ENCODE data around the gene CMC4. TPM values are rescaled to one million over a fixed set of nuclear protein-coding genes. Genes with fewer than 3 reads are reported as not detected.

The CMC4 gene
- total and polyA plus RNA-seq, 2 of the 4 experiments (the other 2 are of a cell fraction): 6.4 to 8.4 TPM

GRCh38 chrX:155069414-155069813, 1.5 kb downstream of the CMC4 start:
- Histone ChIP-seq H3K56ac (ENCODE audit: extremely low read depth, insufficient read depth, low read length) (no peak overlapping the region), H3K23ac (ENCODE audit: low read depth, low read length) (no peak overlapping the region), H3K4me2 (ENCODE audit: low read depth, low read length) (peak overlapping the region; percentile 94; the same call in 1 of the 2 replicates), H2BK5ac (ENCODE audit: low read depth, low read length, poor library complexity, severe bottlenecking) (no peak overlapping the region), H2BK15ac (ENCODE audit: low read depth, low read length) (no peak overlapping the region), H3K4ac (ENCODE audit: low read depth, low read length) (no peak overlapping the region), H3K27me3 (ENCODE audit: control insufficient read depth, insufficient read depth, low read length) (no peaks in the 10 kb centered on the region), H2AFZ (replicated peaks; ENCODE audit: low read length, poor library complexity) (no peak overlapping the region), H3K4me1 (ENCODE audit: control insufficient read depth, insufficient read depth, low read length) (peaks cover 6% of the 10 kb centered on the region), H4K91ac (ENCODE audit: insufficient read depth, low read depth, low read length) (no peak overlapping the region), H3K9me1 (ENCODE audit: insufficient read depth, low read length) (no peaks in the 10 kb centered on the region), H2AK5ac (ENCODE audit: low read depth, low read length) (no peak overlapping the region), H2AK9ac (replicated peaks; ENCODE audit: low read depth, low read length, poor library complexity) (no peak overlapping the region), H3K9me3 (ENCODE audit: control insufficient read depth, insufficient read depth, low read length) (no peaks in the 10 kb centered on the region), H3K27ac (ENCODE audit: insufficient read depth, low read length) (no peak overlapping the region), H4K20me1 (ENCODE audit: insufficient read depth, low read length) (no peaks in the 10 kb centered on the region), H3K36me3 (ENCODE audit: control insufficient read depth, insufficient read depth, low read length) (no peaks in the 10 kb centered on the region), H2BK120ac (ENCODE audit: low read depth, low read length) (no peak overlapping the region), H4K5ac (ENCODE audit: low read depth, low read length) (no peak overlapping the region), H4K8ac (ENCODE audit: low read depth in 2 of 2, low read length in 2 of 2) (no peak overlapping the region), H3K9ac (ENCODE audit: low read depth, low read length) (no peak overlapping the region), H2BK20ac (ENCODE audit: low read depth, low read length) (no peak overlapping the region), H3K14ac (replicated peaks; ENCODE audit: low read depth, low read length) (no peak overlapping the region), H3K79me1 (ENCODE audit: low read depth in 1 of 2, low read length in 2 of 2) (peaks cover 8 to 33% of the 10 kb centered on the region in 2 experiments; a peak in 3 of 4 replicates), H3K4me3 (ENCODE audit: insufficient read depth, low read depth, low read length) (no peak overlapping the region), H3K18ac (ENCODE audit: low read depth, low read length) (no peak overlapping the region)
- in situ Hi-C loops (cut with MboI; ENCODE audit: low sequenced_read_pairs): no loop called here
- ChIA-PET POLR2A (ENCODE audit: unreplicated experiment) (no interaction called here), CTCF (no interaction called here)
- ATAC-seq (ENCODE audit: low read depth) (no peak), DNase-seq (no peak)
- BruUV-seq (replicated peaks): no TSS peak
- dilution Hi-C loops (cut with HindIII; ENCODE audit: low sequenced_read_pairs, unreplicated experiment): no loop called here
- no CpG with 5 or more reads among the region's 1 CpG for WGBS, 2 experiments (ENCODE audit: extremely low coverage in 2 of 2, insufficient read length in 1 of 2)
- intact Hi-C loops (cut with micrococcal nuclease): no loop called here
- TF ChIP-seq RFX5 (IDR thresholded peaks at IDR 0.05; ENCODE audit: low read depth, low read length) (no peak), CHD1 (IDR thresholded peaks at IDR 0.05; ENCODE audit: low read depth, low read length) (no peak), CEBPB (IDR thresholded peaks at IDR 0.05; ENCODE audit: low read depth, low read length) (no peak), FOS (IDR thresholded peaks at IDR 0.05; ENCODE audit: low read depth, low read length) (no peak), MXI1 (IDR thresholded peaks at IDR 0.05; ENCODE audit: borderline replicate concordance, low read depth, low read length) (no peak)
